ENCODE measurements around the gene NCAPG2.

GRCh38 chr7:158603773-158604755 is 100.5 kb downstream of the NCAPG2 start:
- TF ChIP-seq CTCF (optimal IDR thresholded peaks at IDR 0.05 in 1 of 3, IDR thresholded peaks at IDR 0.05 in 1 of 3, conservative IDR thresholded peaks at IDR 0.05 in 1 of 3; ENCODE audit: extremely low read depth in 1 of 3, insufficient read depth in 2 of 3, low read length in 3 of 3) = no peak
- no peak for TF ChIP-seq EZH2 (IDR thresholded peaks at IDR 0.05; ENCODE audit: low read length)

Data from keratinocyte (primary cell).